Activated naive CD4-positive, alpha-beta T cell treated with Interleukin-2 at 50 U/mL for 16 hours (primary cell): ENCODE measurements around the gene MRTO4.
"Not testable (repeated sequence)": the region's sequence is repeated elsewhere in the genome, so short reads cannot be mapped to it uniquely, and the experiment has no call there.

Source experiments
- DNase-seq: peaks from one replicate; pipeline ENCODE4 v3.0.0-alpha.2; 2020

Gene MRTO4

DNA sequence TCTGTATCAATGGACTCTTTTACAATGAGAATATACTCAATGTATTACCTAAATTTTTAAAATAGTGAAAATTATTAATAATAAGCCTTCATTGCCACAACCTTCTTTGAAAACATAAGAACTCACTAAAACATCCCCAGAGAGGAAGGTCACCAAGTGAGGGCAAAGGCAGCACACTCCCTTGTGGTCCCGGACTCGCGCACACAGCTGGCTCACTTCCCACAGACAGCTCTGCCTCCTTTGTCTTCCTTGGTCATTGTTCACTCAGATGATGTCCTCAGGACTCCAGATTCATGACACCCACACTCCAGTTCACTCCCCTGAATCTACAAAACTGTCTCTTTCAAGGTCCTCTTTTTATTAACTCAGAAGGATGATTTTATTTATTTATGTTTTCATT lies 22.4 kb upstream of the MRTO4 start:
- no peak for DNase-seq

DNA sequence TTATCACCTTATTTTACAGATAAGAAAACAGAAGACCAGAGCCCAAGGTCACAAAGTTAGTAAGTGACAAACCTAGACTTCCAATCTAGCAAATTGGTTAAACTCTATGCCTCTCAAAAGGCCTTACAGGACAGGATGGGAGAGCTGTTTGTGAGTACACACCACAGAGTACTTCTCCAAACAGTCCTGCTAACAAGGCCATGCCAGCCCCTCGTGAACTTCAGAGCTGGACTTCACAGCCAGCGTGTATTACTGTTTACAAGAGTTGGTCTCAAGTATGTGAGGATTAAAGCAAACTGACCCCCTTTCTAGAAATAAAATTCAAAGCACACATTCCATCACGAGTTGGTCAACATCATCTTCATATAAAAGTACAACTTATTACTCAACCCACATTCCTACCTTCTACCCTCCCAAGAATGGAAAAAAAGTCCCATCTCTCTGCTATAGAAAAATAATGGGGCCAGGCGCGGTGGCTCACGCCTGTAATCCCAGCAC lies 21.7 kb upstream of the MRTO4 start:
- no peak for DNase-seq

DNA sequence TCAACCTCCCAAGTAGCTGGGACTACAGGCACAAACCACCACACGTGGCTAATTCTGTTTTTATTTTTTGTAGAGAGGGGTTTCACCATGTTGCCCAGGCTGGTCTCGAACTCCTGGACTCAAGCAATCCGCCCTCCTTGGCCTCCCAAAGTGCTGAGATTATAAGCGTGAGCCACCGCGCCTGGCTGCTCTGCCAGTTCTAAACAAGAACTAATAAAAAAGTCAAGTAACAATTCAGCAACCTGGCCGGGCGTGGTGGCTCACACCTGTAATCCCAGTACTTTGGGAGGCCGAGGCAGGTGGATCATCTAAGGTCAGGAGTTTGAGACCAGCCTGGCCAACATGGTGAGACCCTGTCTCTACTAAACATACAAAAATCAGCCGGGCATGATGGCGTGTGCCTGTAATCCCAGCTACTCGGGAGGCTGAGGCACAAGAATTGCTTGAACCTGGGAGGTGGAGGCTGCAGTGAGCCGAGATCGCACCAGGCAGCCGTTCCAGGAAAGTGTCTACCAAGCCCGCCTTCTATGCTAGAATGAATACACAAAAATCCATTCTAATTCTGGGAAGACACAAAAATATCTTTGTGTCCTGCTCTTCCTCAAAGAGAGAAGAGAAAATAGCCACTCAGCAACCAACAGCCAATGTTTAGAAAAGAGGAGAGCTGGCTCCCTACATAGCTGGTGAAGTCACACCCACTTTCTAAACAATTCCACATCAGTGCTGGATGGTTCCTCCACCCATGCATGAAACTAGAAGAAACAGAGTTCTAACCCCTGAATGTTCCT lies 19.7 kb upstream of the MRTO4 start:
- DNase-seq, result not testable (repeated sequence)

DNA sequence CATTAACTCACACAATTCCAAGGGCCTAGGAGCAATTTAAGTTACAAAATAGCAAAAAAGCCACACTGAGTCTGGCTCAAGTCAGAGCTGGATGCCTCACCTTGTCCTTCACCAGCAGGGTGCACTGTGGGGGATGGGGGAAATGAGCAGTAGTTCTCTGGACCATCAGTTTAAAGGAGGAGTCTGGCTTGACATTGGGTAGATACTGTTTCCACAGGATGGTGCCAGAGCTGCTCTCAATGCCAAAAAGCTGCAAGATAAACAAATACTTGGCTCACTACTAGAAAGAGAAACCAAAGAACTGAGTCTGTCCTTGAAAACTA lies 19.1 kb upstream of the MRTO4 start:
- DNase-seq, result no peak

DNA sequence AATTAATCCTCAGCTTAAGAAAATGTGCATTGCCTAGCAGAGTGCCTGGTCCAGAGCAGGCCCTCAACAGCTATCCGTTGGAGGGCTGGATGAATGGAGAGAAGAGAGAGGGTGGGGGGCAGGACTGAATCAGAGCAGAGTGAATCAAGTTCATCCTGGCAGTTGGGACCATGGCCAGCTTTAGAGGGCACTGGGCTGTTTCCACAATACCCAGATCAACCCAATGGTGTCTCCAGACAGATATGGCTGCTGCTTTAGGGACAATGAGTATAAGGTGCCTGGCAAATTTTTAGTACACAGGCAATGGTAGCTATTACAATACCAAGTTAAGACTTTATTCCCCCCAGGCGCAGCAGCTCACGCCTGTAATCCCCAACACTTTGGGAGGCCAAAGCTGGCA lies 17.4 kb upstream of the MRTO4 start:
- no peak for DNase-seq

DNA sequence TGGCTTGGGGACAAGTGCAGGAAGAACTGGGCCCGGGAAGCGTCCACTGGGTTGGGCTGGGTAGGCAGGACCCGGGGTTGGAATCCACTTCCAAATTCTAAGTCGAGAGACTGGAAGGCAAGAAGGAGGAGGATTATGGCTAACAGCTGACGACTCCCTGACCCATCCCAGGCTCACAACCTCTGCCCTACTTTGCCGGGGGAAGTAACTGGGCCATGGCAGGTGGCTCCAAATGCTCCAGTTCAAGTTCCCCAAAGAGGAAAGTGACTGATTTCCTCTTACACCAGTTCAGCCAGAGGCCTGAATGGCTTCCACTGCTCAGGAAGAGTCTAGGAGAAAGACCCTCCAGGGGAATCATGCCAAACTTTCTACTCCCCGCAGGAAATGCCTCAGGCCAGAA lies 11.7 kb upstream of the MRTO4 start:
- no peak for DNase-seq

DNA sequence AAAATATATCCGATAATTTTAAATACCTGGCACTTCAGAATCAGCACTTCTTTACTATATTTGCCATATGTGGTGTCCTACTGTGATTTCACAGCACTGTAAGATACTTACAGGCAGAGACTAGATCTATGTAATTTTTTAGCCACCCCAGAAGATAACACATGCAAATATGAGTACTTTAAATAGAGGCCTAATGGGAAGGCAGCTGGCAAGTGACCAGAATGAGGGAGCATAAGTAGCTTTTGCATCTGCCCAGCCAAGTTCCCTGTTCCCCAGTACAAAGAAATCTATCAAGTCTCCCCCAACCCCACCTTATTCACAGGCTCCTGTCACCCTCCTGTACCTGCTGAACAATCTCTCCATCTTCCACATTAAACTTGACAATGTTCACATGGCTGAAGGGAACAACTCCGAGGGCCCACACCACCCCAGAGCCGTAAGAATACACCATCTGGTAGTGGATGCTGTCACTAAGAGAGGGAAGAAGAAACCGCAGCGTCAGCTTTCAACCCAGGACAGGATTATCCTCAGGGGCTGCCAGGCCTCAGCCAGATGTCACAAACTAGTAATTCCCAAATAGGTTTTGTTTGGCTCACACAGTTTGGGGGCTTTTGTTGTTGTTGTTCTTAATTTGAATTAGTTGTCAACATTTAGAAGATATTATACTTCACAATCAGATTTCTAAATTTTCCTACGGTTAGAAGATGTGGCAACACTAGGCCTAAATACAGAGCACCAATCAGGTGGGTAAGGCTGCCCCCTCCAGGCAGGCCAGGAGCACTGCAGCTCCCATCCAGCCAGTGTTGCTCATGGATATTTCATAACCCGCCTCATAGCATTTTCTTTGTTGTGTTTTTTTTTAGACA lies 10.7 kb upstream of the MRTO4 start:
- DNase-seq, result peak; percentile 72

DNA sequence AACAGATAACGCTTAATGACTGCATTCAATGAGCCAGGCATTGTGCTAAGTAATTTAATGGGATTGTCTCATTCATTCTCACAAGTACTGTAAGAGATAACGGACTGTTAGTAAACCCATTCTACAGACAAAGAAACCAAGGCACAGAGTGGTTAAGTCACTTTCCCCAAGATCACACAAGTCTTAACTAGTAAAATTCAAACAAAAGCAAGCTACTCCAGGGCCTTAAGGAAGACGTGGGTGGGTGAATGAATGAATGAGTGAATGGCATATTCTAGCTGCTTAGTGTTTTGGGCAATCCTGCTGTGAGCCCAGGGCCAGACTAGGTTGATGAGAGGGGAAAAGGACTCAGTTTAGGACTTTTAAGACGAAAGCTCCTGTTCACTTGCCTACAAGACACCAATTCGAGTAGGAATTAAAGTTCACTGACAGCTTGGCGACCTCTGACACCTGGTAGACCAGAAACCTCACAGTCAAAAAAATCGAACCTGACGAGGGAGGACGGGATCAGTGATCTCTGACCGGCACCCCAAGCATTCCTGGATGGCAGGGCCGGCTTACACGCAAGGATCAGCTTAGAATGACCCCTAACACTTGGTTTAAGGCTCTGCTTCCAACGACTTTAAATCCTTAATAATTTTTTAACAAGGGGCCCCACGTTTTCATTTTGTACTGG lies 838 bp upstream of the MRTO4 start:
- peak; percentile 12 for DNase-seq

DNA sequence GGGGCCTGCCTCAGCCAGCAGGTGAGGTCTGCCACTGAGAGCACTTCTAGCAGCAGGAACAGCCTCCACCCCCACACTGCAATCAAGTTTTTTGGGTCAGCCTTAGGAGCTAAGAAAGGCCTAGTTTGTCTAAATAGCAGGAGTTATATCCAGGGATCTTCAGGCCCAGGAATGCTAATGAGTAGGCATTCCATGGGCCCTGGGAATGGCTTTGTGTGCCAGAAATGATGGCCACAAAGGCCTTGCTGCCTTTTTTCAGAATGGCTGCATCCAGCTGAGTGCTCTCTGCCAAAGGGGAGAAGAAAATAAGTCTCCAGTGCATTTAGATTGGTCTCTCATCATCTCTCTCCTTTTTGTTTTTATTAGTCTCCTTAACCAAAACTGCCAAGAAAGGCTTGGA lies 2.8 kb downstream of the MRTO4 start:
- no peak for DNase-seq

DNA sequence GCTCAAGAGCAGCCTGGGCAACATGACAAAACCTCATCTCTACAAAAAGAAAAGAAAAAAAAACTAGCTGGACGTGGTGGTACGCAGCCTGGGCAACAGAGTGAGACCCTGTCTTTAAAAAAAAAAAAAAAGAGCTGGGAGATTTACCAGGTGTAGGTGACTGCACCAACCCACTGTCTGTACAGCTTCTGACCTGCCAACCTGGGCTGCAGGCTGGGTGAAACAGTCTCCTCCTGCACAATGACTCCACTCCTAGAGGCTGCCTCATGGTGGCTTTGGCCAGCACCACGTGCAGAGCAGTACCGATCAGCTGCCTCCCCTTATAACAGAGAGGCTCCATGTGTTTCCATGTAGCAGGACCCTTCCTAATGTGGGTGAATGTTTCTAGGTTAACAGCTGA lies 3.7 kb downstream of the MRTO4 start:
- DNase-seq, result no peak

DNA sequence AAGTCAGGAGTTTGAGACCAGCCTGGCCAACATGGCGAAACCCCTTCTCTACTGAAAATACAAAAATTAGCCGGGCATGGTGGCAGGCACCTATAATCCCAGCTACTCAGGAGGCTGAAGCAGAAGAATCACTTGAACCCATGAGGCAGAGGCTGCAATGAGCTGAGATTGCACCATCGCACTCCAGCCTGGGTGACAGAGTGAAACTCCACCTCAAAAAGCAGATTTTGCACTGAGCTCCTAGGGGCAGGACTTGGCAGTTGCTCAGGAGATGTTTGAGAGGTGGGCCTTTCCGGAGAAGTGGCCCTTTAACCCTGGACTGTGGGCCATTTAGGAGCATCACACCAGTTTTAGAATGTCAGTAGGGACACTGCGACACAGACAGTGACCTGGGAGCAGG lies 4.7 kb downstream of the MRTO4 start:
- DNase-seq, result not testable (repeated sequence)

DNA sequence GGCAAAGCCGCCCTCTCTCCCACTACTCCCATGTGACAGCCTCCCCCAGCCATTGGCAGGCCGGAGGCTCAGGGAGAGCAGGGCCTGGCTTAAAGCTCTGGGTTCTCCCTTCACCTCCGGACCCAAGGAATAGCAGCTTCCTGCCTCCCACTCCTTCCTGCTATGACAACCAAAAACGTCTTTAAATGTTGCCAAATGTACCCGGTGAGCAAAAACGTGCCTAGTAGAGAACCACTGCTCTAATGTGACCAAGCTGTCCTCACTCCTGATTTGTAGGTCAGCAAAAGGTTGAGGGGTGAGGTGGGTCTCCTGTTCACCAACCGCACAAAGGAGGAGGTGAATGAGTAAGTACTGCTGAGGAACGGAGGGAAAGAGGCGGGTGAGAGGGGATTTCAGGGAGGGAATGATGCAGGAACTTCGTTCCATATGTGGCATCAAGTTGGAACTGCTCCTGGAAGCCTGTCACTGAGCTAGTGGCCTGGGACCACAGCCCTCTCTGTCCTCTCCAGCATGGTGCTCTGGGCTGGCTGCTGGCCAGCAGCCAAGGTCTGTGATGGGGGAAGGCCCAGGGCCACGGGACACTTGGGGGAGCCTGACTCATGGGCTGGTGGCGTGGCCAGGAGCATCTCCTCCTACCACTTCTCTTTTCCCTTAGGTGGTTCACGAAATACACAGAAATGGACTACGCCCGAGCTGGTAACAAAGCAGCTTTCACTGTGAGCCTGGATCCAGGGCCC lies 5.7 kb downstream of the MRTO4 start:
- DNase-seq, result peak; percentile 13

DNA sequence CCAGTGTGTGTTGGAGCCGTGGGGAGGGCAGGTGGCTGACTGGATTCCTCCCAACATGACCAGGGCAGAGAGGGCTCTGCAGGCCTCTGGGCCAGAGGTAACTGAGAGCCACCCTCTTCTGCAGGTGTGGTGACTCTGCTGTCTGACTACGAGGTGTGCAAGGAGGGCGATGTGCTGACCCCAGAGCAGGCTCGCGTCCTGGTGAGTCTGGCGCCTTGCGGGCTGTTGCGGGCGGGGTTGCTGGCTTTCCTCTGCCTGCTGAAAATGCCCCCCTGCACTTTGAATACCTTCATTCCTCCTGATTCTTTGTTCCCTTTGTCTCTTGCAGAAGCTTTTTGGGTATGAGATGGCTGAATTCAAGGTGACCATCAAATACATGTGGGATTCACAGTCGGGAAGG lies 6.7 kb downstream of the MRTO4 start:
- DNase-seq, result no peak

DNA sequence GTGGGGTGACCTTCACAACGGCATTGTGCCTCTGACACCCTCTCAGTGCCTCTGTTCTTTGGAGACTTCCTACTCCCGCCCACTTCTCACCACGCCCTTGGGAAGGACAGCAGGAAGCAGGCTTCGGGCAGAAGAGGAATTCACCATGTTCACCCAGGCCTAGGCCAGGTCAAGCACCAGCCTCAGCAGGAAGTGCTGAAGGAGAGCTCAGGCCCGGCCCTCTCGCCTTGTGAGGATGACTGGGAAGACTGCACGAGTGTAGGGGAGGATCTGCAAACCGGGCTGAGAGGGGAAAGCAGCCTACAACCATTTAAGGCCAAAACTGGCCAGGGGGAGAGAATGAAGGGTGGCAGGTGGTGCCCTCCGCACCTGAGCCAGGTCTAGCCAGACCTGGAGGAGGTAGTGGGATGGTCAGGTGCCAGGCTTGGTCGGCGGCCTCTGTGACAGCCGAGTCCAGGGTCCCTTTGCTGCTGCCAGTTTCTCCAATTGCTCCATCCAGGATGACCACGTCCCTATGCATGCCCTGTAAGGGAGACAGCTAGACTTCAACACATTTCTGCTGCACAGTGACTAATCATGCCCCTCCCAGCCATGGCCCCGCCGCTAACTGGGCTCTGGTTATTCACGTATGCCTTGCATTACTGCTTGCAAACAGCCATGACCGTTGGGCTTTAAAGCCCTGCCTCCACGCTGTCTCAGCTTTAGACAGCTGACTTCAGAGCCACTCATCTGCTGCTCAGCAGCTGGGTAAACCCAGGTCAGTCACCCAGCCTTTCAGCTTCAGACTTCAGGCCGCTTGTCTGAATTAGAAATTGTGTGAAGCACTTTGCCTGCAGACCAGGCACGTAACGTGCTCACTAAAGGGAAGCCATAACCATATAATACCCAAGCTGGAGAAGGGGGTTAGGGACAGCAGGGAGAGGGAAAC lies 8.9 kb downstream of the MRTO4 start:
- no peak for DNase-seq

DNA sequence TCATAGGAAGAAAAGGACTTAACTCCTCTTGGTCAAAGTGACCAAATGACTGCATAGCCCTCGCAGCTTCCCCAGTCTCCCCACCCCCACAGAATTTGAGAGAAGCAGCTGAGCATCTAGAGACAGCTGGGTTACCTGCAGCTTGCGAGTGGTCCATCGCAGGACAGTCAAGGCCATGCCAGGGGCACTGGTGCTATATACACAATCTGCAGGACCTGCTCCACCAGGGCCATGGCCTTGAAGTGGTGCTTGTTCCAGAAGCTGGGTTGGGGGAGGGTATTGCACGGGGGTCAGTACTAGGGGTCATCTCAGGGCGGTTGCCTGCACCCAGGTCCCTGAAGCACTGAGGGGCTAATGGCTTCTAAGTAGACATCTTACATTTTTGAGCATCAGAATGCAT lies 10.4 kb downstream of the MRTO4 start:
- no peak for DNase-seq

DNA sequence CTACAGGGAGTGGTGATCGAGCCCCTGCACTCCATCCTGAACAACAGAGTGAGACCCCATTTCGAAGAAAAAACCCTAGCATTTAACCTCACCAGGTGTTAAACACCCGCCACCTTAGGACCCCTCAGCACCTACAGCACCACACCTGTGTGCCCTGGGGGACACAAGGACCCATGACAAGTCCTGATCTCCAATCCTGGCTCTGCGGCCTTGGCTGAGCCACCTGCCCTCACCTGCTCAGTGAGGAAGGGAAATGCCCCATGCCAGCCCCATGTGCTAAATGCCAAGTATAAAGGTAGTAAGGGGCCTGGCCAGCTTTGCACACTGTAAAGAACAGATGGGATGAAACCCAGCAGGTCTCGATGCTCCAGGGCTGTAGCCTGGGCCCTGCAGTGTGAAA lies 11.1 kb downstream of the MRTO4 start:
- DNase-seq, result no peak

DNA sequence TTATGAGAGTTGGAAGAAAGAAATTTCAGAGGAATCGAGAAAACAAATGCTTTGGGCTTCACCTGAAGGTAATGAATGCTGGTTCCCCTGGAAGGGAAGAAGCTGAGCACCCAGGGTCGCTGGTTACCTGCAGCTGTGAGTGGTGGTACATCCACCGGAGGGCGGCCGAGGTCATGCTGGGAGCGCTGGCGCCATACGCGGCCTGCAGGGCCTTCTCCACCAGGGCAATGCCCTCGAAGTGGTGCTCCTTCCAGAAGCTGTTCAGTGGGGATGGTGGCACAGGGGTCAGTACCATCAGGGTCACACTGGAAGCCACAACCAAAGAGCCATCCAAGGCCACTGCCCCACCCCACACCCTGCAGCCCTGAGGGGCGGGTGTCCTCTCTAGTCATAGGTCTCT lies 16.8 kb downstream of the MRTO4 start:
- DNase-seq, result no peak

DNA sequence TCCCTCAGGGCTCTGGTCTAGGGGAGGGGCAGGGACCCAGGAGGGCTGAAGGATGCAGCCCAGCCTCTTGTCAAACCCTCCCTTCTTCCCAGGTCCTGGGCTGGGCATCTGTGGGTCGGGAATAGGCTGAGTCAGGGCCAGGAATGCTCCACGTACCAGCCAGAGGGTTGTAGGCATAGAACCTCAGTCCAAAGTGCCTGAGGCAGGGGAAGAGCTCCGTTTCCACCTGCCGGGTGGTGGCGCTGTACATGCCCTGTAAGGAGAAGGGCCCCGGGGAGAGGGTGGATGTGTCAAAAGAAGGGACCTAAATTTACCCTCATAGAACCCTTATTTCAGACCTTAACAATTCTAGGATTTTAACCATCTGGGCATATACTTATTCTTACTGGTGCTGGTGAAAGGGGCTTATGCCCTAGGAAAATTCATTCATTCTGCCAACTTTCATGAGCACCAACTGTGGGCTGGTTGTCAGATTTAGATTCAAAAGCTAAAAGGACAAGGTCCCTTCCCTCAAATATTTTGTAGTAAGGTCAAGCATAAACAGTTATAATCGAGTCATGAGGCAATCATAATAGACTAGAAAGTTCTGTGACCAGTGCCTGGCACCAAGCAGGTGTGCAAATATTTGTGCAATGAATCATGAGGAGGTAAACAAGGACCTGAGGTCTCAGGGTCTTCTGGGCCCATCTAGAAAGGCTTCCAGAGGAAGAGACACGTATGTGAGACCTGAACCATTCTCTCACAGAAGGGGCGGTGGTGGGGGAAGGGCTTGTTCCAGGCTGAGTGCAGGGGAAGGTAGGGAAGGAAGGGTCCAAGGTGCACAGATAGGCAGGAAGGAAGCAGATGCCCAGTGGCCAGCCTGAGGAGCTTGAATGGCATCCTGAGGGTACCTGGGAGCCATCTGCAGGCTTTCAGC lies 18.1 kb downstream of the MRTO4 start:
- DNase-seq, result not testable (repeated sequence)

DNA sequence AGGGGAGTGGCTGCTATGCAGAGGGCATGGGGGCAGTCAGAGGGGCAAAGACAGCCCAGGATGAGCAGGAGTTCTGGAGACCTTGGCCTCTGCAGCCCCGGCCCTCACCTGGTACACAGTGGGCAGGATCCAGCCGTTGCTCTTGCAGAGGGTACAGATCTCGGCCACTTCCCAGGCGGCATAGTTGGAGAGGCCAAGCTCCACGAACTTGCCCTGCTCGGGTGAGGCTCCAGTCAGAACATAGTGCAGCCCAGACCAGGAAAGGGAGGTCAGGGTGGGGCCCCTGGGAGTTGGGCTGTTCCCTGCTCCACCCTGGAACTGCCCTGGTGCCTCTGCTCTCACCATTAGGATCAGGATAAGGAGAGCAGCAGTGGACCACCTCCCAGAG lies 18.7 kb downstream of the MRTO4 start:
- DNase-seq, result not testable (repeated sequence)

DNA sequence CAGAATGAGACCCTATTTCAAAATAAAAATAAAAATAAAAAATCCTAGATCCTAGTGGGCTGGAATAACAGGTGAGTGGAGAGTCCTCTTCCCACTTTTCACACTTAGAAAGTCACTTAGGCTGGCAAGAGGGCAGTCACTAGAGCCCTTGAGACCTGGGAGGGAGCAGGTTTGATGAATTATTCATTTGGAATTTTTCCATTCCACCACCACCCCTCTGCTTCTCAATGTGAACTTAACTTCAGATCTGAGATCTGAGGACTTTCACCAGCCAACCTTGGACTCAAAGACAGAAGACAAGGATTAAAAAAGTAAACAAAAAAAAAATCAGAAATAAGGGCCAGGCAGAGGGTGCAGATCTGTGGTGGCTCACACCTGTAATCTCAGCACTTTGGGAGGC lies 20.5 kb downstream of the MRTO4 start:
- DNase-seq, result no peak
